Lower leg skin (tissue), 3 donors: ENCODE results near the gene RBM47.

ENCODE experiments used
- CTCF ChIP-seq, 3 donors: fragments of 450-650 bp; IDR thresholded peaks; one replicate each; pipeline ENCODE4 v1.5.1; 2016; ENCODE audit warnings: antibody characterized with exemption in 3 of 3, mild to moderate bottlenecking in 3 of 3, moderate library complexity in 2 of 3
- POLR2A ChIP-seq, 2 donors: fragments of 450-650 bp; IDR thresholded peaks; one replicate each; pipeline ENCODE4 v1.6.1; 2016 to 2017; ENCODE audit warnings: antibody characterized with exemption in 2 of 2, mild to moderate bottlenecking in 1 of 2, moderate library complexity in 1 of 2

- TF ChIP-seq CTCF (IDR thresholded peaks at IDR 0.05) (no peak), POLR2A (IDR thresholded peaks at IDR 0.05) (no peak)
These were observed 228.6 kb downstream of the RBM47 start for GRCh38 chr4:40401096-40401495.
